ENCODE data around the gene CCDC32.

Gene CCDC32

DNA sequence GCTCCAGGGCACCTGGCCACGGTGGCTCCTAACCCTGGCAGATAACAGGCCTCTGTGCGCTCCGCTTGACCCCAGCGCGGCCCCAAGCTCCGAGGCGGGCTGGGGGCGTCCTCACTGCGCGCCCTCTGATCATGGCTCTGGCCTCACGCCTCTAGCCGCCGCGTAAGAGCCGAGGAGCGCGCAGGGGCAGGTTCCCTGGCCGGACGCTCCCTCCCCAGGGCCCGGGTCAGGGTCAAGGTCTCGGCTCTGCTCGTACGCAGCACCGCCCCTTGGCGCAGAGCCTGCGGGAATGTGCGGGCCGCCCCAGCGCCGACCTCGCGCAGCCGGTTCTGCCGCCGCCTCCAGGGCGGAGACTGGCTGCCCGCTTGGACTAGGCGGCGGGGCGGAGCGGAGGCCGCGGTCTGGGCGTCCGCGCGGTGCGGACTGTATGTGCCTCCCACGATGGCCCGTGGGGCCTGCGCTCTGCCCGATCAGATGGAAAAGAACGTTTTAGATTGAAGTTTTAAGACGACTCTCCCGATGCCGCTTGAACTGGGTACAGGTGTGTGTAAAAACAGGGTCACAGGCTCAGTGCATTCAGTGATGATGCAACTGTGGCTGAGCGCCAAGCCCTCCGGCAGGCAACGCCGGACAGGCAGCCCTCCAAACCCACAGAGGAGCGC lies 53.2 kb downstream of the CCDC32 start:
- peak; percentile 33 for DNase-seq

DNA sequence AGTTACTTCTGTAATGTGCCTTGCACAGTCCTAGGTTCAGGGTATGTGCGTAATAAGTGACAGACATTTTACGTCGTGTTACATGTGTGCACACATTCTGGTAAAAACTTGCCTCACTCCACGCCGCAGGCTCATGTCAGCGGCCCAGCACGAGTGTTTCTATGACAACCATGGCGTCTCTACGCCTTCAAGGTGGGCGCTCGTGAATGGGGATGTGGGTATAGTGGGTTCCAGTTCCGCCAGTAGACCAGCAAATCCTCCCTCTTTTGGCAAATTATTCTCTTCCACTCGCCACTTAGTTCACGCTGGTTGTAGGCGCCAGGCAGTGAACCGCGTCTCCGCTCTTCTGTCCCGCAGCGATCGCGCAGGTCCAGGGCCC lies 53.8 kb downstream of the CCDC32 start:
- no peak for DNase-seq

DNA sequence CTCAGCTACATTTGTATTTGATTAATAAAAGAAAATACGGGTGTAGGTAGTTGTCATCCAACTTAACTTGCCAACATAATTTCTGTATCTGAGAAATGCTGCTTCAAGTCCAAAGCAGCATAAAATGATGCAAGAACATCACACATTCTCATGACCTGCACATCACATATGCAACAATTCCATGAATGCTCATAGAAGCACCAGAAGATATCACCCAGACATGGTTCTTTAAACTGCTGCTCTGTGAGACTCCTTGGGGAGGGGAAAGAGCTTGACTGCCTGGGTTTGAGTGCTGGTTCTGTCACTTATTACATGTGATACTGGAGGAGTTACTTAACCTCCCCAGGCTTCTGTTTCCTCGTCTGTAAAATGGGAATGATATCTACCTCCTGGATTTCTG lies 54.6 kb downstream of the CCDC32 start:
- DNase-seq = no peak

DNA sequence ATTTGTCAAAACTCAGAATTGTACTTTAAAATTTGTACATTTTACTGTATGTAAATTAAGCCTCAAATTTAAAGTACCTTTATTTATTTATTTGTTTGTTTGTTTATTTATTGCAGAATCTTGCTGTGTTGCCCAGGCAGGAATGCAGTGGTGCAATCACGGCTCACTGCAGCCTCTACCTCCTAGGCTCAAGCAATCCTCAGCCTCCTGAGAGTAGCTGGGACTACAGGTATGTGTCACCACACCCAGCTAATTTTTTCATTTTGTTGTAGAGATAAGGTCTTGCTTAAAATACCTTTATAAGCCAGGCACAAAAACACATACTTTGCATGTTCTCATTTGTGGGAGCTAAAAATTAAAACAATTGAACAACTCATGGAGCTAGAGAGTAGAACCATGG lies 56.6 kb downstream of the CCDC32 start:
- no peak for DNase-seq

DNA sequence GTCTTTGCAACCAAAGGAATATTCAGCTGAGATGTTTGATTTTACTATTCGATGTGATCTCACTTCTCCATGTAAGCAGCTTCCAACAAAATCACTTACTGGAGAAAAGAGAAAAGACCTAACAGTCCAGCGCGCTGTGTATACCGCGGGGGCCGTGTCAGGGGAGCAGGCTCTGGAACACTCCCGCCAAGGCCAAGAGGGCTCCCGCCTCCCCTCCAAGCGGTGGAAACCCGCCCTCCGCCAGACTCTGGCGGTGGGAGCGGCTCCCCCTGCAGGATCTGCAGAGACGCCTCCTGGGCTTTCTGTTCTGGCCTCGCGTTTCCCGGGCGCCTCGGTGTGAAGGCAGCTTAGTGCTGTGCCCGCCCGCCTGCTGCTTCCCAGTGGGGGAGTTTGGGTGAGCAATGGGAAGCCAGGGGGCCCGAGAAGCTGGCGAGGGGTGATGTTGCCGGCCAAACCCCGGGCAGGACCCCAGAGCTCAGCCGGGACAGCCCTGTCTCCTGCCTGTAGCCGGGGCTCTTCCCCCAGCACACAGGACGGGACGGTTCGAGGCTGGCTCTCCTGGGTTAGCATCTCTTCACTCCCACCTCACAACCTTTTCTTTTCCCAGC lies 57.8 kb downstream of the CCDC32 start:
- peak; percentile 20 for DNase-seq

All from NCI-H226 (cell line).